ENCODE measurements around the gene OVOL1.

OVOL1 gene

GRCh38 chr11:65803797-65804492, 17.1 kb downstream of the OVOL1 start:
- no peak for TF ChIP-seq CTCF (IDR thresholded peaks at IDR 0.05; ENCODE audit: extremely low read depth, missing control alignments)
- no peak for DNase-seq (ENCODE audit: low spot score)

GRCh38 chr11:65806979-65807378, 20.1 kb downstream of the OVOL1 start:
- DNase-seq (ENCODE audit: low spot score), result no peak
- no peak for TF ChIP-seq CTCF (IDR thresholded peaks at IDR 0.05; ENCODE audit: extremely low read depth, missing control alignments)

- DNase-seq (ENCODE audit: low spot score), result no peak
- no peak for TF ChIP-seq CTCF (IDR thresholded peaks at IDR 0.05; ENCODE audit: extremely low read depth, missing control alignments)
These were observed 22.0 kb downstream of the OVOL1 start for GRCh38 chr11:65808744-65809341.

- TF ChIP-seq CTCF (IDR thresholded peaks at IDR 0.05; ENCODE audit: extremely low read depth, missing control alignments), result no peak
- no peak for DNase-seq (ENCODE audit: low spot score)
These were observed 22.6 kb downstream of the OVOL1 start for GRCh38 chr11:65809496-65809895.

GRCh38 chr11:65810046-65810868, 23.4 kb downstream of the OVOL1 start:
- DNase-seq (ENCODE audit: low spot score), result no peak

GRCh38 chr11:65811764-65812475, 25.1 kb downstream of the OVOL1 start:
- TF ChIP-seq CTCF (IDR thresholded peaks at IDR 0.05; ENCODE audit: extremely low read depth, missing control alignments), result no peak
- DNase-seq (ENCODE audit: low spot score), result no peak

More at GRCh38 chr11:65810046-65810868, 23.4 kb downstream of the OVOL1 start:
- no peak for TF ChIP-seq CTCF (IDR thresholded peaks at IDR 0.05; ENCODE audit: extremely low read depth, missing control alignments)

All from GM20000 (cell line).